ENCODE measurements around the gene SPSB2. TPM values are rescaled to one million over a fixed set of nuclear protein-coding genes. Genes with fewer than 3 reads are reported as not detected.

Gene SPSB2
- total RNA-seq, 1 donor from 2014 or later = 7.9 TPM

GRCh38 chr12:6849427-6849826 is 23.7 kb downstream of the SPSB2 start:
- FAIRE-seq (no peak), DNase-seq (ENCODE audit: low read depth) (no peak)
- Histone ChIP-seq H3K4me3 (ENCODE audit: low read depth, low read length) (no peak overlapping the region), H3K27me3 (ENCODE audit: control insufficient read depth, insufficient read depth, low read length) (no peaks in the 10 kb centered on the region), H3K36me3 (ENCODE audit: control insufficient read depth, insufficient read depth, low read length) (peaks cover 4% of the 10 kb centered on the region)
- no peak for TF ChIP-seq CTCF (IDR thresholded peaks at IDR 0.05; ENCODE audit: insufficient read depth, low read length, severe bottlenecking)

GRCh38 chr12:6847676-6848075 is 25.4 kb downstream of the SPSB2 start:
- no peak for TF ChIP-seq CTCF (IDR thresholded peaks at IDR 0.05; ENCODE audit: insufficient read depth, low read length, severe bottlenecking)
- FAIRE-seq = no peak
- Histone ChIP-seq H3K27me3 (ENCODE audit: control insufficient read depth, insufficient read depth, low read length) (no peaks in the 10 kb centered on the region), H3K36me3 (ENCODE audit: control insufficient read depth, insufficient read depth, low read length) (peaks cover 4% of the 10 kb centered on the region), H3K4me3 (ENCODE audit: low read depth, low read length) (no peak overlapping the region)
- DNase-seq (ENCODE audit: low read depth) = no peak

GRCh38 chr12:6846316-6846869 is 26.7 kb downstream of the SPSB2 start:
- peaks cover 4% of the 10 kb centered on the region for H3K36me3 ChIP-seq (ENCODE audit: control insufficient read depth, insufficient read depth, low read length)
- TF ChIP-seq CTCF (IDR thresholded peaks at IDR 0.05; ENCODE audit: insufficient read depth, low read length, severe bottlenecking) = no peak
- no peaks in the 10 kb centered on the region for H3K27me3 ChIP-seq (ENCODE audit: control insufficient read depth, insufficient read depth, low read length)
- H3K4me3 ChIP-seq (ENCODE audit: low read depth, low read length) = no peak overlapping the region
- DNase-seq (ENCODE audit: low read depth) (no peak), FAIRE-seq (no peak)

- peaks cover 4% of the 10 kb centered on the region for H3K36me3 ChIP-seq (ENCODE audit: control insufficient read depth, insufficient read depth, low read length)
- H3K27me3 ChIP-seq (ENCODE audit: control insufficient read depth, insufficient read depth, low read length) = no peaks in the 10 kb centered on the region
- no peak for DNase-seq (ENCODE audit: low read depth)
- FAIRE-seq = peak; percentile 18
- TF ChIP-seq CTCF (IDR thresholded peaks at IDR 0.05; ENCODE audit: insufficient read depth, low read length, severe bottlenecking) = no peak
- H3K4me3 ChIP-seq (ENCODE audit: low read depth, low read length) = no peak overlapping the region
These were observed 27.7 kb downstream of the SPSB2 start for GRCh38 chr12:6845395-6845794.

GRCh38 chr12:6843118-6843902 is 29.8 kb downstream of the SPSB2 start:
- Histone ChIP-seq H3K27me3 (ENCODE audit: control insufficient read depth, insufficient read depth, low read length) (no peaks in the 10 kb centered on the region), H3K4me3 (ENCODE audit: low read depth, low read length) (no peak overlapping the region), H3K36me3 (ENCODE audit: control insufficient read depth, insufficient read depth, low read length) (peaks cover 4% of the 10 kb centered on the region)
- FAIRE-seq = peak; percentile 7
- TF ChIP-seq CTCF (IDR thresholded peaks at IDR 0.05; ENCODE audit: insufficient read depth, low read length, severe bottlenecking) = no peak
- no peak for DNase-seq (ENCODE audit: low read depth)

All from bronchial epithelial cell (primary cell).